Endodermal cell (in vitro differentiated cells): ENCODE measurements around the gene EXD2. TPM values are rescaled to one million over a fixed set of nuclear protein-coding genes. Genes with fewer than 3 reads are reported as not detected.
"Not testable (repeated sequence)": the region's sequence is repeated elsewhere in the genome, so short reads cannot be mapped to it uniquely, and the experiment has no call there.

Experiments used
- DNase-seq: peaks from one replicate; pipeline ENCODE4 v3.0.0-alpha.2; 2017
- H3K27ac ChIP-seq: 2 replicates; pipeline ENCODE4 v1.5.1; 2013; ENCODE audit warnings: mild to moderate bottlenecking, low read depth, low read length, moderate library complexity
- H3K27me3 ChIP-seq: 2 replicates; pipeline ENCODE4 v1.6.1; 2013; ENCODE audit warnings: mild to moderate bottlenecking, low read length, moderate library complexity; ENCODE audit not compliant: insufficient read depth, control insufficient read depth, poor library complexity, severe bottlenecking
- H3K36me3 ChIP-seq: 2 replicates; pipeline ENCODE4 v1.7.0; 2013; ENCODE audit warnings: mild to moderate bottlenecking, low read length, moderate library complexity; ENCODE audit not compliant: control insufficient read depth, insufficient read depth
- H3K4me1 ChIP-seq: one replicate; pipeline ENCODE4 v1.7.0; 2013; ENCODE audit warnings: low read length; ENCODE audit not compliant: control insufficient read depth, insufficient read depth
- H3K4me3 ChIP-seq: 2 replicates; pipeline ENCODE4 v1.5.1; 2013; ENCODE audit warnings: mild to moderate bottlenecking, low read length, moderate library complexity
- H3K9ac ChIP-seq: 2 replicates; pipeline ENCODE4 v1.6.1; 2013; ENCODE audit warnings: mild to moderate bottlenecking, low read length, moderate library complexity; ENCODE audit not compliant: poor library complexity, severe bottlenecking; ENCODE audit errors: extremely low read depth
- H3K9me3 ChIP-seq: 2 replicates; pipeline ENCODE4 v1.6.1; 2013; ENCODE audit warnings: mild to moderate bottlenecking, low read length, moderate library complexity; ENCODE audit not compliant: control insufficient read depth
- H3K27ac Mint-ChIP-seq: 2 replicates; pipeline ENCODE4 v1.8.0; 2020; ENCODE audit warnings: mixed read lengths
- H3K27me3 Mint-ChIP-seq: 2 replicates; pipeline ENCODE4 v1.8.0; 2021; ENCODE audit warnings: mild to moderate bottlenecking, mixed read lengths; ENCODE audit not compliant: insufficient read depth
- H3K36me3 Mint-ChIP-seq: 2 replicates; pipeline ENCODE4 v1.8.0; 2020; ENCODE audit warnings: low read depth, mixed read lengths
- H3K4me1 Mint-ChIP-seq: 2 replicates; pipeline ENCODE4 v1.8.0; 2020; ENCODE audit warnings: mixed read lengths
- H3K4me3 Mint-ChIP-seq: 2 replicates; pipeline ENCODE4 v1.8.0; 2020; ENCODE audit warnings: mild to moderate bottlenecking, moderate library complexity, mixed read lengths
- H3K9me3 Mint-ChIP-seq: 2 replicates; pipeline ENCODE4 v1.8.0; 2020; ENCODE audit warnings: mild to moderate bottlenecking, mixed read lengths
- CTCF ChIP-seq: fragments of 200-600 bp; sonication (generic); conservative IDR thresholded peaks from 2 replicates; pipeline ENCODE4 v1.5.0; 2021; ENCODE audit warnings: antibody characterized with exemption, mild to moderate bottlenecking
- WGBS, 2 experiments: methylation state at CpG; one replicate each; pipeline versions ENCODE4 v1.1.5 to v1.1.7; 2013; ENCODE audit warnings: missing lambda C conversion rate in 2 of 2, mixed read lengths in 1 of 2; ENCODE audit not compliant: insufficient coverage in 1 of 2, insufficient read length in 1 of 2; 5-methylcytosine and 5-hydroxymethylcytosine counted together
- total RNA-seq, 2 donors: library from RNA; stranded (reverse); fragmentation: NEBNext Ultra II Directional in 1 of 2; extraction: Animal tissue kit (Norgen Biotek cat#: 25700) in 1 of 2; gene quantifications; 2 replicates in 1 of 2; 3 replicates in 1 of 2; pipeline ENCODE4 v1.2.1, GENCODE V29; 2021

Gene EXD2
- total RNA-seq, 2 donors from 2014 or later = 26.9 to 27.2 TPM

GRCh38 chr14:69181491-69181890, 9.8 kb upstream of the EXD2 start:
- Histone ChIP-seq H3K4me3 (no peak overlapping the region), H3K27me3 (no peaks in the 10 kb centered on the region), H3K9ac (no peak overlapping the region), H3K9me3 (no peaks in the 10 kb centered on the region), H3K4me1 (peaks cover 2% of the 10 kb centered on the region), H3K36me3 (no peaks in the 10 kb centered on the region), H3K27ac (no peak overlapping the region)
- Mint-ChIP-seq H3K4me3 (no peak overlapping the region), H3K36me3 (no peaks in the 10 kb centered on the region), H3K27ac (no peak overlapping the region), H3K4me1 (peaks cover 8% of the 10 kb centered on the region), H3K9me3 (no peaks in the 10 kb centered on the region), H3K27me3 (peaks cover 2% of the 10 kb centered on the region)
- TF ChIP-seq CTCF = no peak
- DNase-seq = no peak

- H3K4me1 ChIP-seq, H3K9me3 ChIP-seq, H3K36me3 ChIP-seq, H3K27ac Mint-ChIP-seq, H3K4me3 ChIP-seq, H3K27me3 ChIP-seq, H3K27me3 Mint-ChIP-seq, H3K4me1 Mint-ChIP-seq, H3K9ac ChIP-seq, DNase-seq, H3K36me3 Mint-ChIP-seq, H3K27ac ChIP-seq, H3K4me3 Mint-ChIP-seq, H3K9me3 Mint-ChIP-seq: not testable (repeated sequence)
- WGBS, 2 experiments = 100% methylated on average over 1 of the region's 1 CpG; no CpG with 5 or more reads in 1 of the 2 experiments
These were observed 8.7 kb upstream of the EXD2 start for GRCh38 chr14:69182580-69182979.

GRCh38 chr14:69183735-69184134, 7.6 kb upstream of the EXD2 start:
- Histone ChIP-seq H3K27me3 (no peaks in the 10 kb centered on the region), H3K4me3 (no peak overlapping the region), H3K9me3 (no peaks in the 10 kb centered on the region), H3K4me1 (peaks cover 2% of the 10 kb centered on the region), H3K36me3 (no peaks in the 10 kb centered on the region), H3K27ac (no peak overlapping the region), H3K9ac (no peak overlapping the region)
- peak overlapping the region; percentile 27 for H3K27ac Mint-ChIP-seq
- peak; percentile 77 for DNase-seq
- no peak overlapping the region for H3K4me3 Mint-ChIP-seq
- WGBS, 2 experiments = 55% methylated on average over 4 of the region's 4 CpGs; no CpG with 5 or more reads in 1 of the 2 experiments
- no peak for TF ChIP-seq CTCF
- H3K27me3 Mint-ChIP-seq = no peaks in the 10 kb centered on the region
- no peaks in the 10 kb centered on the region for H3K36me3 Mint-ChIP-seq
- H3K9me3 Mint-ChIP-seq = no peaks in the 10 kb centered on the region
- H3K4me1 Mint-ChIP-seq = peaks cover 8% of the 10 kb centered on the region

GRCh38 chr14:69190191-69190590, 1.1 kb upstream of the EXD2 start:
- H3K4me3 Mint-ChIP-seq = no peak overlapping the region
- H3K27me3 Mint-ChIP-seq = no peaks in the 10 kb centered on the region
- no peaks in the 10 kb centered on the region for H3K36me3 Mint-ChIP-seq
- H3K4me1 Mint-ChIP-seq = peaks cover 7% of the 10 kb centered on the region
- no peaks in the 10 kb centered on the region for H3K36me3 ChIP-seq
- H3K27ac ChIP-seq = no peak overlapping the region
- no peaks in the 10 kb centered on the region for H3K9me3 Mint-ChIP-seq
- no peak for DNase-seq
- H3K9me3 ChIP-seq = no peaks in the 10 kb centered on the region
- peak overlapping the region; percentile 2 for H3K27ac Mint-ChIP-seq
- WGBS, 2 experiments = 81 to 100% methylated on average over 1 to 2 of the region's 2 CpGs
- no peak overlapping the region for H3K4me3 ChIP-seq
- no peak overlapping the region for H3K9ac ChIP-seq
- TF ChIP-seq CTCF = no peak
- H3K27me3 ChIP-seq = no peaks in the 10 kb centered on the region
- H3K4me1 ChIP-seq = no peaks in the 10 kb centered on the region
